WTC11 (cell line): ENCODE data around the gene IQSEC1. TPM values are rescaled to one million over a fixed set of nuclear protein-coding genes. Genes with fewer than 3 reads are reported as not detected.

Source experiments
- ATAC-seq: fragments of 200-7000 bp; cut with Tn5 transposase; 2 replicates; pipeline ENCODE4 v1.10.0; 2021; ENCODE audit warnings: mild to moderate bottlenecking, moderate library complexity
- CTCF ChIA-PET: fragments of 300-600 bp; sonication (Branson Sonifier 250); formaldehyde crosslinking; loops from one replicate; lab custom pipeline; 2021; ENCODE audit warnings: antibody characterized with exemption; lab: Charles Lee
- POLR2A ChIA-PET: fragments of 350-600 bp; sonication (Branson Sonifier 250); formaldehyde crosslinking; loops from one replicate; lab custom pipeline; 2021; ENCODE audit warnings: antibody characterized with exemption; lab: Charles Lee
- DNase-seq: peaks from one replicate; pipeline ENCODE4 v3.0.0; 2021; ENCODE audit warnings: low spot score
- H3K27ac Mint-ChIP-seq: 2 replicates; pipeline ENCODE4 v1.8.0; 2021; ENCODE audit warnings: mixed read lengths
- H3K27me3 Mint-ChIP-seq: 2 replicates; pipeline ENCODE4 v1.8.0; 2021; ENCODE audit warnings: low read depth, mild to moderate bottlenecking, moderate library complexity, mixed read lengths
- H3K36me3 Mint-ChIP-seq: 2 replicates; pipeline ENCODE4 v1.8.0; 2021; ENCODE audit warnings: mixed read lengths
- H3K4me1 Mint-ChIP-seq: 2 replicates; pipeline ENCODE4 v1.8.0; 2022; ENCODE audit warnings: mixed read lengths
- H3K4me3 Mint-ChIP-seq: 2 replicates; pipeline ENCODE4 v1.8.0; 2021; ENCODE audit warnings: mild to moderate bottlenecking, moderate library complexity, mixed read lengths
- H3K9me3 Mint-ChIP-seq: 2 replicates; pipeline ENCODE4 v1.8.0; 2021; ENCODE audit warnings: mixed read lengths
- CREB1 ChIP-seq: sonication (generic); formaldehyde crosslinking; IDR thresholded peaks from 2 replicates; pipeline ENCODE4 v1.8.0; 2023; ENCODE audit warnings: mild to moderate bottlenecking, missing genetic modification reagents
- CREM ChIP-seq: sonication (generic); formaldehyde crosslinking; IDR thresholded peaks from 2 replicates; pipeline ENCODE4 v1.8.1; 2022; ENCODE audit warnings: mild to moderate bottlenecking, missing genetic modification reagents, moderate library complexity
- EMX1 ChIP-seq: fragments of 250-450 bp; sonication (Bioruptor Pico); IDR thresholded peaks from 2 replicates; pipeline ENCODE4 v1.8.0; 2021; ENCODE audit warnings: mild to moderate bottlenecking
- FOXJ3 ChIP-seq: sonication (generic); formaldehyde crosslinking; IDR thresholded peaks from 2 replicates; pipeline ENCODE4 v1.9.0; 2021; ENCODE audit warnings: missing genetic modification reagents, mild to moderate bottlenecking, borderline replicate concordance
- GABPB1 ChIP-seq: sonication (generic); formaldehyde crosslinking; IDR thresholded peaks from 2 replicates; pipeline ENCODE4 v1.8.1; 2023; ENCODE audit warnings: mild to moderate bottlenecking, missing genetic modification reagents
- GRHL2 ChIP-seq: fragments of 250-450 bp; sonication (Bioruptor Pico); IDR thresholded peaks from 2 replicates; pipeline ENCODE4 v1.8.0; 2022; ENCODE audit warnings: mild to moderate bottlenecking, moderate library complexity; ENCODE audit not compliant: insufficient replicate concordance, severe bottlenecking
- JUN ChIP-seq: sonication (generic); formaldehyde crosslinking; IDR thresholded peaks from 2 replicates; pipeline ENCODE4 v1.8.0; 2023; ENCODE audit warnings: mild to moderate bottlenecking, missing genetic modification reagents
- MXD4 ChIP-seq: fragments of 250-450 bp; sonication (Bioruptor Pico); IDR thresholded peaks from 2 replicates; pipeline ENCODE4 v1.8.0; 2021; ENCODE audit warnings: mild to moderate bottlenecking, moderate library complexity, borderline replicate concordance
- MYBL2 ChIP-seq: sonication (generic); formaldehyde crosslinking; IDR thresholded peaks from 2 replicates; pipeline ENCODE4 v1.8.1; 2023; ENCODE audit warnings: mild to moderate bottlenecking, moderate library complexity, missing genetic modification reagents
- NFATC4 ChIP-seq: fragments of 250-450 bp; sonication (Bioruptor Pico); IDR thresholded peaks from 2 replicates; pipeline ENCODE4 v1.9.0; 2021; ENCODE audit warnings: mild to moderate bottlenecking
- SMAD4 ChIP-seq: sonication (generic); formaldehyde crosslinking; IDR thresholded peaks from 2 replicates; pipeline ENCODE4 v1.8.0; 2022; ENCODE audit warnings: mild to moderate bottlenecking, missing genetic modification reagents
- SOX15 ChIP-seq: fragments of 250-450 bp; sonication (Bioruptor Pico); IDR thresholded peaks from 2 replicates; pipeline ENCODE4 v1.9.0; 2021; ENCODE audit warnings: mild to moderate bottlenecking
- TEAD1 ChIP-seq: sonication (generic); formaldehyde crosslinking; IDR thresholded peaks from 2 replicates; pipeline ENCODE4 v1.8.0; 2022; ENCODE audit warnings: mild to moderate bottlenecking, missing genetic modification reagents
- ZNF263 ChIP-seq: sonication (generic); formaldehyde crosslinking; IDR thresholded peaks from 2 replicates; pipeline ENCODE4 v1.8.1; 2022; ENCODE audit warnings: low read depth, mild to moderate bottlenecking, moderate library complexity, missing genetic modification reagents
- ZNF423 ChIP-seq: fragments of 250-450 bp; sonication (Bioruptor Pico); IDR thresholded peaks from 2 replicates; pipeline ENCODE4 v2.1.2; 2022; ENCODE audit warnings: mild to moderate bottlenecking, moderate library complexity
- ZNF671 ChIP-seq: fragments of 250-450 bp; sonication (Bioruptor Pico); IDR thresholded peaks from 2 replicates; pipeline ENCODE4 v1.8.0; 2021; ENCODE audit warnings: mild to moderate bottlenecking
- total RNA-seq: library from RNA; stranded (reverse); gene quantifications from 3 replicates; pipeline ENCODE4 v1.2.3, GENCODE V29; 2021
- TF ChIP-seq, protein P1 (sequence below): fragments of 250-450 bp; sonication (Bioruptor Pico); IDR thresholded peaks from 2 replicates; pipeline ENCODE4 v1.8.0; 2021; ENCODE audit warnings: mild to moderate bottlenecking
- TF ChIP-seq, protein P2 (sequence below): sonication (generic); formaldehyde crosslinking; IDR thresholded peaks from 2 replicates; pipeline ENCODE4 v1.8.0; 2023; ENCODE audit warnings: mild to moderate bottlenecking, missing genetic modification reagents
- TF ChIP-seq, protein P3 (sequence below): fragments of 250-450 bp; sonication (Bioruptor Pico); conservative IDR thresholded peaks from 2 replicates; pipeline ENCODE4 v1.9.0; 2021; ENCODE audit warnings: mild to moderate bottlenecking
- TF ChIP-seq, protein P4 (sequence below): sonication (generic); formaldehyde crosslinking; IDR thresholded peaks from 2 replicates; pipeline ENCODE4 v1.8.1; 2022; ENCODE audit warnings: mild to moderate bottlenecking, missing genetic modification reagents, moderate library complexity, borderline replicate concordance
- TF ChIP-seq, protein P5 (sequence below): sonication (generic); formaldehyde crosslinking; IDR thresholded peaks from 2 replicates; pipeline ENCODE4 v1.8.0; 2022; ENCODE audit warnings: mild to moderate bottlenecking, missing genetic modification reagents

IQSEC1 gene
- total RNA-seq, 1 experiment from 2014 or later: 35.0 TPM

DNA sequence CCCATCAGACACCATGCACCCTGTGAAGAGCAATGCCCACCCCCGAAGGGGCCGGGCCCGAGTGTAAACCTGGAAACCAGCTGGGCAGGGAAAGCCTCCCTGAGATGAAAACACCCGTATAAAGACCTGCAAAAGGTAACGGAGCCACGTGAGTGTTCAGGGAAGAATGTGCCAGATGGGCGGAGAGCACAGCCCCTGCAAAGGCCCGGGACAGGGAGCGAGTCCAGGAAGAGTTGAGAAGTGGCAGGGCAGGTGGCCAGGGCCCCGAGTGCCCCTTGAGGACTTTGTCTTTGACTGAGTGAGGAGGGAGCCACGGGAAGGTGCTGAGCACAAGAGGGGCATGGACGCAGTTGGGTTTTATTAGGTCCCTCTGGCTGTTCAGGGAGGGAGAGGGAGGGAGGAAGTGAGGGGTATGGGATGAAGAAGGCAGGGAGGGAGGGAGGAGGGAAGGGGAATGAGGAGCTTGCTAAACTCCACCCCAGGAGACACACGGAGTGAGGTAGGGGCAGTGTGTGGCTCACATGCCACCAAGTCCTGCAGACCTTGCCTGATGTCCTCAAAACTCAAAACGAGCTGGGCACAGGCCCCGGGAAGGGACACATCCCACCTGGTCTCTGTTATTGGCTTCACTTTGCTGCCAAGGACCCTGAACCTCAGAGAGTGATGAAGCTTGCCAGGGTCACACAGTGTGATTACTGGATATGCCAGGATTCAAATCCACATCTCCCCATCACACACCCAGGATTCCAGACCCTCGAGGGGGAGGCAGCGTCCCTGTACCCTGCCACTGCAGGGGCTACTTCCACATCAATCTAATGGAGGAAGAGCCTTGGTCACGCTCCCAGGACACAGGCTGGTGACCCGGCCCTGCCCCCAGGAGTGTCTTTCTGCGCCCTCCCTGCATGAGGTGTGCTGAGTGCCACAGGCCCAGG, 49.1 kb upstream of the IQSEC1 start (continued):
- TF ChIP-seq SMAD4 (CRISPR knock-in tag): no peak
- TF ChIP-seq SOX15 (CRISPR knock-in tag): no peak
- no peak for TF ChIP-seq ZNF423
- TF ChIP-seq, protein P1, sequence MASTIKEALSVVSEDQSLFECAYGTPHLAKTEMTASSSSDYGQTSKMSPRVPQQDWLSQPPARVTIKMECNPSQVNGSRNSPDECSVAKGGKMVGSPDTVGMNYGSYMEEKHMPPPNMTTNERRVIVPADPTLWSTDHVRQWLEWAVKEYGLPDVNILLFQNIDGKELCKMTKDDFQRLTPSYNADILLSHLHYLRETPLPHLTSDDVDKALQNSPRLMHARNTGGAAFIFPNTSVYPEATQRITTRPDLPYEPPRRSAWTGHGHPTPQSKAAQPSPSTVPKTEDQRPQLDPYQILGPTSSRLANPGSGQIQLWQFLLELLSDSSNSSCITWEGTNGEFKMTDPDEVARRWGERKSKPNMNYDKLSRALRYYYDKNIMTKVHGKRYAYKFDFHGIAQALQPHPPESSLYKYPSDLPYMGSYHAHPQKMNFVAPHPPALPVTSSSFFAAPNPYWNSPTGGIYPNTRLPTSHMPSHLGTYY (CRISPR knock-in tag): no peak
- TF ChIP-seq NFATC4 (CRISPR knock-in tag): no peak
- TF ChIP-seq FOXJ3 (CRISPR knock-in tag): no peak

DNA sequence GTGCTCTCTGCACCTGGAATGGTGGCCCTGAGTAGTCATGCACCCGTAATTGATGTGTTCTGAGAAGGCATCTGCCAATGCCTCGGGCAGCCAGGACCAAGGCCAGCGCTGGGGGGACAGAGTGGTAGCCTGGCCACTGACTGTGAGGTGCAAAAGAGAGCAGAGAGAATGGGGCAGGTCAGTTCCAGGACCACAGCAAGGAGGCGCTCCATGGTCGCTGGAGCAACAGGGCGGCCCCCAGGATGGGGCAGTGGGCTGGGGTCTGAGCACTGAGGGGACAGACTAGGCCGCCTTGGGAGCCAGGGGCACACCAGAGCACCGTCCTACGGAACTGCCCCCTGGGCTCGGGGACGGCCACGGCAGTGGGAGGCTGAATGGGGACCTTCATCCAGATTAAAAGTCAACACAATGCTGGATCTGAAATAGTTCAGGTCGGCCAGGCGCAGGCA, 48.3 kb upstream of the IQSEC1 start:
- H3K9me3 Mint-ChIP-seq: no peaks in the 10 kb centered on the region
- DNase-seq (peak; percentile 38), ATAC-seq (peak; percentile 57)
- H3K27ac Mint-ChIP-seq: no peak overlapping the region
- H3K27me3 Mint-ChIP-seq: no peaks in the 10 kb centered on the region
- no peak overlapping the region for H3K4me3 Mint-ChIP-seq
- ChIA-PET CTCF (interaction anchor here (0.7 to 1.4 kb wide), 5 partner anchors 11 to 29 kb away, joined by 3 to 6 read pairs (median 4); no protein-coding TSS in a partner anchor), POLR2A (no interaction called here)
- no peaks in the 10 kb centered on the region for H3K36me3 Mint-ChIP-seq
- no peak for TF ChIP-seq MXD4 (CRISPR knock-in tag)
- TF ChIP-seq TEAD1 (CRISPR knock-in tag): no peak
- H3K4me1 Mint-ChIP-seq: peaks cover 4% of the 10 kb centered on the region; the same call in 1 of the 2 replicates

DNA sequence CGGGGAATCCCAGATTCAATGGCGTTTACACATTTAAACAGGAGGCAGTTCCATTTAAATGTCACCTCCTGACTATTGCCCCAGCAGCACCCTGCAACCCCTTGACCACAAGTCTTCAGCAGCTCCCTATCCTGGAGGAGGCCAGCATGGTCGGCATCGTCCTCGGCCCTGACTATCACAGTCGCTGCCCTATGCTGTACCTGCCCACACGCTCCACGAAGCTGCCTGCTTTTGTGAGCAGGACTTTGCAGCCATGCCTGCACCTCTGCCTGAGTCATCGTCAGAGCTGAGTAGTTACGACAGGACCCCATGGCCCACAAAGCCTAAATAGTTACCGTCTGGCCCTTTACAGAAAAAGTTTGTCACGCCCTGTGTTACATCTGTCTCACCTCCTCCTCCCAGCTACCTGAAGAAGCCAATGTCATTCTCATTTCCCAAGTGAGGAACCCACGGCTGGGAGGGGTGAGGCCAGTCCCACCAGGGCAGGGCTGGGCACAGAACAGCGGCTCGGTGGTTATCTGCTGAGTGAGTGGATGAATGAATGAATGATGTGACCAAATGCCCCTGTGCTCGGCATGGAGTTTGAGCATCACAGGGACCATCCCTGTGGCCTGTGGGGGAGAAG, 47.8 kb upstream of the IQSEC1 start:
- ATAC-seq (no peak), DNase-seq (no peak)
- Mint-ChIP-seq H3K27ac (no peak overlapping the region), H3K27me3 (no peaks in the 10 kb centered on the region), H3K4me1 (peaks cover 4% of the 10 kb centered on the region; the same call in 1 of the 2 replicates), H3K4me3 (no peak overlapping the region), H3K36me3 (no peaks in the 10 kb centered on the region), H3K9me3 (no peaks in the 10 kb centered on the region)
- CTCF ChIA-PET: interaction anchor here (1.2 kb wide), 1 partner anchor 29 kb away, joined by 4 read pairs; no protein-coding TSS in a partner anchor
- POLR2A ChIA-PET: no interaction called here
- TF ChIP-seq MYBL2 (CRISPR knock-in tag): no peak
- no peak for TF ChIP-seq SOX15 (CRISPR knock-in tag)
- no peak for TF ChIP-seq GABPB1 (CRISPR knock-in tag)
- TF ChIP-seq, protein P2, sequence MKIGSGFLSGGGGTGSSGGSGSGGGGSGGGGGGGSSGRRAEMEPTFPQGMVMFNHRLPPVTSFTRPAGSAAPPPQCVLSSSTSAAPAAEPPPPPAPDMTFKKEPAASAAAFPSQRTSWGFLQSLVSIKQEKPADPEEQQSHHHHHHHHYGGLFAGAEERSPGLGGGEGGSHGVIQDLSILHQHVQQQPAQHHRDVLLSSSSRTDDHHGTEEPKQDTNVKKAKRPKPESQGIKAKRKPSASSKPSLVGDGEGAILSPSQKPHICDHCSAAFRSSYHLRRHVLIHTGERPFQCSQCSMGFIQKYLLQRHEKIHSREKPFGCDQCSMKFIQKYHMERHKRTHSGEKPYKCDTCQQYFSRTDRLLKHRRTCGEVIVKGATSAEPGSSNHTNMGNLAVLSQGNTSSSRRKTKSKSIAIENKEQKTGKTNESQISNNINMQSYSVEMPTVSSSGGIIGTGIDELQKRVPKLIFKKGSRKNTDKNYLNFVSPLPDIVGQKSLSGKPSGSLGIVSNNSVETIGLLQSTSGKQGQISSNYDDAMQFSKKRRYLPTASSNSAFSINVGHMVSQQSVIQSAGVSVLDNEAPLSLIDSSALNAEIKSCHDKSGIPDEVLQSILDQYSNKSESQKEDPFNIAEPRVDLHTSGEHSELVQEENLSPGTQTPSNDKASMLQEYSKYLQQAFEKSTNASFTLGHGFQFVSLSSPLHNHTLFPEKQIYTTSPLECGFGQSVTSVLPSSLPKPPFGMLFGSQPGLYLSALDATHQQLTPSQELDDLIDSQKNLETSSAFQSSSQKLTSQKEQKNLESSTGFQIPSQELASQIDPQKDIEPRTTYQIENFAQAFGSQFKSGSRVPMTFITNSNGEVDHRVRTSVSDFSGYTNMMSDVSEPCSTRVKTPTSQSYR: no peak
- TF ChIP-seq JUN (CRISPR knock-in tag): no peak
- TF ChIP-seq, protein P3, sequence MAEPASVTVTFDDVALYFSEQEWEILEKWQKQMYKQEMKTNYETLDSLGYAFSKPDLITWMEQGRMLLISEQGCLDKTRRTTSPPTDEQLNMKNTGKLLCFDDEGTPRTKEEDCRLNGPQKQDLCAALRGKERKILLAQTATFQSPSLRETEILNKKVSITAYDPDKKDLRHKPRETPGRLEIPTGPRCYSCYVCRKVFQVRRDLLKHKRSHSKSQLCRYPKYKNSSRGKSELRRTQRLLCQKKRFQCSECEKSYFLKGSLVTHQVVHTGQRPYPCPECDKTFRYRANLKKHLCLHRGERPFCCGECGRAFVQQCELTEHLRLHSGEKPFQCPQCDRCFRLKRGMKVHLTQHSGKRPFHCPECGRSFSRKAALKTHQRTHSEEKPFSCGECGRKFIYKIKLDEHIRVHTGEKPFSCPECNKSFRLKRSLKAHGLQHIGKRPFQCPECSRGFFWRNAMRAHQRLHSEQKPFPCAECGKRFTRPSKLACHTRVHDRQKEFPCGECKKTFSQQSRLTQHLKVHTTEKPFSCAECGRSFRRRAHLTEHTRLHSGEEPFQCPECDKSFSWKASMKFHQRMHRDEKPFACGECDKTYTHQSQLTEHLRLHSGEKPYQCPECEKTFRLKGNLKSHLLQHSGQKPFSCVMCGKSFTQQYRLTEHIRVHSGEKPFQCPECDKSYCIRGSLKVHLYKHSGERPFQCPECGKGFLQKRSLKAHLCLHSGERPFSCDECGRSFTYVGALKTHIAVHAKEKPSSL (CRISPR knock-in tag): no peak
- TF ChIP-seq, protein P4, sequence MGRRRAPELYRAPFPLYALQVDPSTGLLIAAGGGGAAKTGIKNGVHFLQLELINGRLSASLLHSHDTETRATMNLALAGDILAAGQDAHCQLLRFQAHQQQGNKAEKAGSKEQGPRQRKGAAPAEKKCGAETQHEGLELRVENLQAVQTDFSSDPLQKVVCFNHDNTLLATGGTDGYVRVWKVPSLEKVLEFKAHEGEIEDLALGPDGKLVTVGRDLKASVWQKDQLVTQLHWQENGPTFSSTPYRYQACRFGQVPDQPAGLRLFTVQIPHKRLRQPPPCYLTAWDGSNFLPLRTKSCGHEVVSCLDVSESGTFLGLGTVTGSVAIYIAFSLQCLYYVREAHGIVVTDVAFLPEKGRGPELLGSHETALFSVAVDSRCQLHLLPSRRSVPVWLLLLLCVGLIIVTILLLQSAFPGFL: no peak
- no peak for TF ChIP-seq CREM (CRISPR knock-in tag)
- no peak for TF ChIP-seq ZNF263 (CRISPR knock-in tag)
- TF ChIP-seq EMX1 (CRISPR knock-in tag): no peak
- TF ChIP-seq CREB1 (CRISPR knock-in tag): no peak
- no peak for TF ChIP-seq ZNF671 (CRISPR knock-in tag)
- no peak for TF ChIP-seq GRHL2 (CRISPR knock-in tag)
- TF ChIP-seq, protein P5, sequence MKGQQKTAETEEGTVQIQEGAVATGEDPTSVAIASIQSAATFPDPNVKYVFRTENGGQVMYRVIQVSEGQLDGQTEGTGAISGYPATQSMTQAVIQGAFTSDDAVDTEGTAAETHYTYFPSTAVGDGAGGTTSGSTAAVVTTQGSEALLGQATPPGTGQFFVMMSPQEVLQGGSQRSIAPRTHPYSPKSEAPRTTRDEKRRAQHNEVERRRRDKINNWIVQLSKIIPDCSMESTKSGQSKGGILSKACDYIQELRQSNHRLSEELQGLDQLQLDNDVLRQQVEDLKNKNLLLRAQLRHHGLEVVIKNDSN (CRISPR knock-in tag): no peak
